Stomach (tissue), 4 donors: ENCODE measurements around the gene COL24A1.

ENCODE experiments used
- CTCF ChIP-seq, 7 experiments: fragments of 450-650 bp in 4 of 7; fragments of 200-600 bp in 3 of 7; sonication (generic) in 3 of 7; IDR thresholded peaks; one replicate each; pipeline ENCODE4 v1.5.1; 2016 to 2019; ENCODE audit warnings: antibody characterized with exemption in 7 of 7, control low read depth in 2 of 7, mild to moderate bottlenecking in 1 of 7
- EP300 ChIP-seq: sonication (generic); formaldehyde crosslinking; IDR thresholded peaks from one replicate; pipeline ENCODE4 v1.6.1; 2017; ENCODE audit warnings: antibody characterized with exemption
- POLR2A ChIP-seq, 4 donors: fragments of 450-650 bp; IDR thresholded peaks; one replicate each; pipeline ENCODE4 v1.6.1; 2016; ENCODE audit warnings: antibody characterized with exemption in 4 of 4, control low read depth in 2 of 4, mild to moderate bottlenecking in 1 of 4, moderate library complexity in 1 of 4

DNA sequence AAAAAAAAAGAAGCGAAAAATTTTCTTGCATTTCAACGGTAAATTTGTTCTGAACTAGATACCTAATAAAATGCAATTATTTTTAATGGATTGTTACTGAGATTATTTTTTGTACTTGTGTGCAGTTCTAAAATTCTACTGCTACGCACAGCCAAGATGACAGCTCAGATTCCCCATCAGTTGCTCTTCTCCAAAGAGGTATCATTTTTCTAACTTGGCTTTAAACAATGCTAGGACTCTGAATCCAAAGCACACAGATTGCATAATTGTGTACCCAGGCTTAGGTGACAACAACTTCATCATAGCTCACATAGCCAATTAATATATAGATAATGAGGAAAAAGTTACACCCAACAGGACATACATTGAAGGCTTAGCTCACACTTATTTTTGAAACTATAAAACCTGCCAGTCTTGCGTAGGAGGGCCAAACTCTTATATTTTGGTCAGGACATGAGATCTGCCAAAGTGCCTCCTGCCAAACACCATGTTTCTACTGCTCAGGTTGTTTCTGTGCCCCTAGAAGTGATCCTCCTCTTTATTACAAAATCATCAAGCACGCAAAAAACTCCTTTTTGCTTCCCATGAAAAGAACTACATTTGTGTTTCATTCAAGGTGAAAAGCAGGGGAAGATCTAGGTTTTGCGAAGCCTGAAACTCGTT, 437.8 kb downstream of the COL24A1 start:
- TF ChIP-seq CTCF (IDR thresholded peaks at IDR 0.05) (no peak), EP300 (no peak), POLR2A (IDR thresholded peaks at IDR 0.05) (no peak)
